Activated T-cell treated with anti-CD3 and anti-CD28 coated beads for 48 hours (primary cell): ENCODE measurements around the gene BLID.

Experiments
- DNase-seq: peaks from one replicate; pipeline ENCODE4 v3.0.0-alpha.2; 2020; ENCODE audit warnings: low read depth

Gene BLID

DNA sequence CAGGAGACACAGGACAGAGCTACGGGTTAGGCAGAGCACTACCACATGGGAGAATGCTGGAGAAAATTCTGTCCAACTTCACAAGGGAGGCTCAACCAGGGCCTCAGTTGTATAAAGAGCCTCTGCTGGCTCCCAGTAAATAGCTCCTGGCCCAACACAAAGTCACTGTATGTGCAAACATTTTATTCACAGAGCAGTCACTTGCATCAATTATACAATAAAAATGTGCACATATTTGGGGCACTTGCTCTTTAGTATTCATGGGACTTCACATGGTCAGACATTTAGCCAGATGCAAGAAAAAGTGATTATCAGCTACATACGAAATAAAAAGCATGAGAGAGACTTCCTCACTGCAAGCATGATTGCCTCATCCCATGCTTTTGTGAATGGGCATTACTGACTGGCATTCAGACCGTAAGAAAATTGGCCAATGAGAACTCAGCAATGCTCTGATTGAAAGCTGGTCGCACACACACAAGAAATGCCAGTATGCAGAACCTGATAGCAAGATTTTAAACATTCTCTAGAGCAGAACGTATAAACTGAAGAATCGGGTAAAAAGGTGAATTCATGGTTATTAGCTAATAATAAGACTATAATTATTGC, 39.4 kb downstream of the BLID start:
- no peak for DNase-seq

DNA sequence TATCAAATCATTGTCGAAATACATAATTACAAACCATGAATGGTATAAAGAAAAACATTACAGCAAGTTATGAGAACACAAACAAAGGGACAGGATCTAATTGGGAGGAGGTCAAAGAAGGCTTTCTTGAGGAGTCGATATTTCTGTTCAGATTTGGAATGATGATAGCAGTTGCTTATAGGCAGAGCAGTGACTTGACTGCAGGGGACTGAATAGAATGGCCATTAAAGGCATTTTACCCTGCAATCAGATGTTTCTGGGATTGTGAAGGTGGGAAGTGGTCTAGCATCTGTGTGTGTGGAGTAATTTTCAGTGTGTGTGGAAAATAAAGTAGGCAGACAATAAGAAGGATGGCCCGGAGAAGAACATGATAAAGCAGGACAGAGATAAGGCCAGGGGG, 41.0 kb downstream of the BLID start:
- DNase-seq: no peak

GRCh38 chr11:122074022-122074421, 42.0 kb downstream of the BLID start:
- DNase-seq: no peak

DNA sequence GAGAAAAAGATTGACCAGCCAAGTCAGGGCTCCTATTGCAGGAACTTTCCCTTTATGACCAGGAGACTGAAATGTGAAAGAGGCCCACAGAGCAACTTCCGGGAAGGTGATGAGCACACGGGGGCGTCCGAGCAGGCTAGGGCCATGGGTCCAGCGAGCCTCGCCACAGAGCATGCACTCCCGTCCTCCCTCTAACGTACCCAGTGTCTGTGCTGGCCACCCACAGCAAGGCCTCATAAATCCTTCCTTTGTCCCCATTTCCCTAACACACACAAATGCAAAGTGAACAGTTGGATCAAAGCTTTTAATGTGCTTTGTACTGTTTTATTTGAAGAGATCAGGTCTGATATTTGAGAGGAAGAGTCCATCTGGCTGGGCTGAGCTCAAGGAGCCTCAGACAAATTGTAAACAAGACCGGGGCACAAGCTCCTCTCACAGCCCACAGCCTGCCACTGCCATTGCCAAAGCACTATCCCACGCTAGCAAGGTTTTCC, 44.3 kb downstream of the BLID start:
- DNase-seq: no peak

GRCh38 chr11:122069707-122070360, 46.2 kb downstream of the BLID start:
- DNase-seq: no peak

DNA sequence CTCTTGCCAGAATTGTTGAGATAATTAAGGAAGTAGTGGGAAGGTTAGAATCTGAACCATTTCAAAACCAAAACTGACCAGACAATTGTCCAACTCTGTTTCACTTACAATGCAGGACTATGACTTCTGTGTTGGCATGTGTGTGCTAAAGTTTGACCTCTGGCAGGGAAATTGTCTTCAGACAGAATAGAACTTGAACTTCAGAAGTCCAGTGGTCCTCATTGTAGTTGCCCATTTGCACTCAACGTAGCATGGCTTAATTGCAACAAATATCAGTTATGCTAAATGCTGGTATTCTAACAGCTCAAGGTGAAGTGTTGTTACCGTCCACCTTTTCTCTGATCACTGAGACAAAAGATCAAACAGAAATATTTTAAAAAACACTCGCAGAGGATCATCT, 47.2 kb downstream of the BLID start:
- DNase-seq: no peak

GRCh38 chr11:122068141-122068540, 47.9 kb downstream of the BLID start:
- DNase-seq: no peak
